HG03064 (cell line): ENCODE data around the gene USP8.
A peak's percentile ranks its signal among the peaks of the same experiment; 100 is the strongest.
"Not testable (repeated sequence)": the region's sequence is repeated elsewhere in the genome, so short reads cannot be mapped to it uniquely, and the experiment has no call there.

Experiments
- ATAC-seq: cut with Tn5 transposase; IDR thresholded peaks from one replicate; pipeline ENCODE4 v1.9.1; 2021; ENCODE audit warnings: low read depth; ENCODE audit not compliant: unreplicated experiment

Gene USP8

DNA sequence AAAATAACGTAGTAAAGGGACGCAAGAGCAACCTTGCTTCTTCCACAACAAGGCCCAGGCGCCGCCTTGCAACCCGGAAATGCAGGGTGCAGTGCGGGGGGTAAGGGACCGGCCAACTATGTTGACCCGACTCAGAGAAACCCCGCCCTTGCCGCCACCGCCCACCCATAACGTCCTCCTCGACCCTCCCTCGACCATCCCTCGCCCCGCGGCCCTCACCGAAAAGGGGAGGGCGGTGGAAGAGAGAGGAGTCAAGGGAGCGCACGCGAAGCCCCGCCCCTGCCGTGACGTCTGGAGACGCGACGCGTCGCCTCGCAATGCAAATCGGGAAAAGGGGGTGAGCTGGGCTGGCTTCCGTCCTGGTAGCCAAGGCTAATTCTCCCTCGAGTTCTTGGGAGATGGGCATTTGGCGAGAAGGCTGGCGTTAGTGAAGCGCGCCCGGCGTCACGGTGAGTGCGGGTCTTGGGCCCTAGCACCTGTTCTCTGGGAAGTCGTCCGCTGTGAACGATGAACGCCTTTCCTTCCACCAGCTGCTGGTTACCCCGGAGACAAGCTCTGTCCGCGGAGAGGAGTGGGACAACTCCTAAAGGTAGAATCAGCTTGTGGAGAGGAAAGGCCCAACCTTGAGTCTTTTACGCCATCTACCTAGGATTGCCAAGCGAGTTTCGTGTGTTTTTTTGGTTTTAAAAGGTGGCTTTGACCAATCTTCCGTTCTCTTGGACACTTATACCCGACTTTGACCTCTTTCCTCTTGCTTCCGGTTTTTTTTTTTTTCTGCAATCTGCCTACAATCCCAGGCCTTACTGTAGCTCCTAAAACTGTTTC, at the start of gene USP8:
USP8 (plus strand) TSS at position 340 of the 825 bp plus-strand sequence. CDS start 14,669 bp downstream, outside the sequence.
- ATAC-seq, result peak; percentile 94

DNA sequence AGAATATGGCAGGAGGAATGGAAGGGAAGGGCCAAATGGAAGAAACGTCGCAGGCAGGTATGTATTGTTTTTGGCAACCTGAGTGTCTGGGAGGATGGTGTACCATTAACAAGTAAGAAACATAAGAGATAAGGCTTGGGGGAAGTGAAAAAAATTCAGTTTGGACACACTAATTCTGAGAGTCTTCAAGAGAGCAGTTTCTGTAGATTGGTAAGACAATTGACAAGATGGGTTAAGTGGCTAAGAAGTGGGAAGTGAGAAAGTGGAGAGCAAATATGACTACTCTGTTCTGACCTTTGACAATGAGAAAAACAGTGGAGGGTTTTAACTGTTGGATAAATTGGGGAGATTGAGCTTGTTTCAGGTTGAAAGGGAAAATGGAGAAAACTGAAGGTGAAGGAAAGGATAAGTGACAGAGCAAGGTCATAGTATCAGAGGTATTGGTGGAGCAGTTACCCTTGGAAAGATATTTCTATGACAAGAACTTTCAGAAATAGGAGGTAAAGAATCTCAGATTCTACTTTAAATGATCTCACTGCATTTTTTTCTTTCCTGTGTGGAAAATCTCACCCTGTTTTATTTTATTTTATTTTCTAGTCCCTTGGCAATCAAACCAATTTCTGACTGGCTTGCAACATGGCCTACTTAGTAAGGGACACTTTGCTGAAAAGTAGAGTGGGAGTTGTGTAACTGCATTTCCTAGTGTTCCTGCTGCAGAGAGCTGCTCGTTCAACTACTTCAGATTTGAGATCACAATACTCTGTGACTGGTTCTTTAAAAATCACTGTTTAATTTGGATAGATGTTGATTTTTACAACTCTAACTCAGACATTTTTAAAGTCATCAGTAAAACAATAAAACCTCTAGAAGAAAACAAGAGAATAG, 46.1 kb upstream of the USP8 start:
- peak; percentile 94 for ATAC-seq

DNA sequence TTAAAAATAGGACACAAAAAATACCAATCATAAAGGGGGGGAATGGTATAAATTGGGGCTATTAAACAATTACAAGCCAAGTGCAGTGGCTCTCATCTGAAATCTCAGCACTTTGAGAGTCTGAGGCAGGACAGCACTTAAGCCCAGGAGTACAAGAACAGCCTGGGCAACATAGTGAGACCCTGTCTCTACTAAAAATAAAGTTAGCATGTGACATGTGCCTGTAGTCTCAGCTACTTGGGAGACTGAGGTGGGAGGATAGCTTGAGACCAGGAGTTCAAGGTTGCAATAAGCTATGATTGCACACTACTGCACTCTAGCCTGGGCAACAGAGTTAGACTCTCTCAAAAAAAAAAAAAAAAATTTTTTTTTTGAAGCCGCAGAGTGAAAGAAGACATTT, 45.4 kb upstream of the USP8 start:
- ATAC-seq, result no peak

DNA sequence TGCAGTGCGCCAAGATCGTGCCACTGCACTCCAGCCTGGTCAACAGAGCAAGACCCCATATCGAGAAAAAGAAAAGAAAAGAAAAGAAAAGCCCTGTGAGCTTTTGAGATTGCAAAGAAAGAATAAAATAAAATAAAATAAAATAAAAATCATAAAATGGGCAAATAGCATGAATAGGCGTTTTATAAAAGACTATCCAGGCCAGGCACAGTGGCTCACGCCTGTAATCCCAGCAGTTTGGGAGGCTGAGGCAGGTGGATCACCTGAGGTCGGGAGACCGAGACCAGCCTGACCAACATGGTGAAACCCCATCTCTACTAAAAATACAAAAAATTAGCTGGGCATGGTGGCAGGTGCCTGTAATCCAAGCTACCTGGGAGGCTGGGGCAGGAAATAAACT, 44.8 kb upstream of the USP8 start:
- not testable (repeated sequence) for ATAC-seq

DNA sequence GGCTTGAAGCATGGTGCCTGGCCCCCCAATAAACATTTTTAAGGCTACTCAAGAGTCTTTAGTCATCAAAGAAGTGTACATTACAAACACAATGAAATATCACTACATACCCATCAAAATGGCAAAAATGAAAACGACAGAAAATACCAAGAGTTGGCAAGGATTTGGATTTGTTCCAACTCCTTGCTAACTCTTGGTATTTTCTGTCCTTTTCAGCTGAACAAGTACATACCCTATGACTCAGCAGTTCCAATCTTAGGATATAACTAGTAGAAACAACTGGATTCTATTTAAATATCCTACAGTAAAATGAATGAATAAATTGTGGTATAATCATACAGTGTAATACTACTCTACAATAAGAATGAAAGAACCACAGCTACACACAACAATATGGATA, 44.1 kb upstream of the USP8 start:
- ATAC-seq, result no peak

DNA sequence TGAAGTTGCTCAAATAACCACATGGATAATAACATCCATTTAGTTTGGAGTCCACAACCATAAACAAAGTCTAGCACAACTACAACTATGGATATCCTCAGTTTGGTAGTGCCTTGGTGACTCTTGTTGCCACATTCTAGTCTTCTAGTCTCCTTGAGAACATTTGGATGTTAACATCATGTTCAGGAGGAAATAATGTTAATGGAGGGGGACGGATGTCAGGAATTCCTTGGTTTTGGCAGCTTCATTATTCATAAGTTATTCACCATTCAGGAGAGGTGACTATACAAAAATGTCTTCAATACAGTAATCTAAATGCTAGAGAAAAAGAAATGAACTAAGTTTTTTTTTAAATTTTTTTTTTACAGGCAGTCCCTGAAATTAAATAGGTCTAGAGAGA, 42.8 kb upstream of the USP8 start:
- no peak for ATAC-seq

DNA sequence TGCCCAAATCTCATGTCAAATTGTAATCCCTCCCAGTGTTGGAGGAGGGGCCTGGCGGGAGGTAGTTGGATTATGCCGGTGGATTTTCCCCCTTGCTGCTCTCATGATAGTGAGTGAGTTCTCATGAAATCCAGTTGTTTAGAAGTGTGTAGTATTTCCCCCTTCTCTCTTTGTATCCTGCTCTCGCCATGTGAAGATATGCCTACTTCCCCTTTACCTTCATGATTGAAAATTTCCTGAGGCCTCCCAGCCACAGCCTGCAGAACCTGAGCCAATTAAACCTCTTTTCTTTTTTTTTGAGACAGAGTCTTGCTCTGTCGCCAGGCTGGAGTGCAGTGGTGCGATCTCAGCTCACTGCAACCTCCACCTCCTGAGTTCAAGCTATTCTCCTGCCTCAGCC, 41.8 kb upstream of the USP8 start:
- ATAC-seq, result not testable (repeated sequence)

DNA sequence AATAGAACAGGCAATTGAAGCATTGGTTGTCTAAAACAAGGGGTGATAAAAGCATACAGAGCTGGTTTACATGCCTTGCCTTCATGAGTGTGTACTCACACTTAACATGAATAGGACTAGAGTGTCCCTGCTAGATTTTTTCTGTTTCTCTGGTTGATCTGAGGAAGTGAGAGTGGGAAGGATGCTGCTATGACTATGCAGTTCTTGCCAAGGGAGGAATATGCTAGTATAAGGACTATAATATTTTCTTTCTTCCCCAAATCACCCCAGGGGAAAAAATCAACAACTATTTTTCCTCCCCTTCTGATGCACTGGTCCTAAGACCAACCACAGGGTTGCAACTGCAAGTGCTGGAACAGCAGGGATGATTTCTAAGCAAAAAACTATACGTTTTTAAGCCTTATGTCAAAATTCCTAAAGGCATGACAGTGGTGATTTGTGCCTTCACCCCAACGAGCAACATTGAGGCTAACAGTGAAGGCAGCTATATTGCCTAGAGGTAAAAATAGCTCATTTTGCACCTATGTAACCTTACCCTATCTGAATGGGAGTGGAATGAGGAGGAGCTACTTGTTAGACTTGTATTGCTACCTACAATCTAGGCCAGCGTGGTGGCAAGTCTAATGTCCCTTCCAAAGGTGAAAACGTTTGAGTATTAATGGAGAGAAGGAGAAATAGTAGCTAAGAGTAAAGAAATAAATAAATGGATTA, 33.5 kb upstream of the USP8 start:
- peak; percentile 82 for ATAC-seq

DNA sequence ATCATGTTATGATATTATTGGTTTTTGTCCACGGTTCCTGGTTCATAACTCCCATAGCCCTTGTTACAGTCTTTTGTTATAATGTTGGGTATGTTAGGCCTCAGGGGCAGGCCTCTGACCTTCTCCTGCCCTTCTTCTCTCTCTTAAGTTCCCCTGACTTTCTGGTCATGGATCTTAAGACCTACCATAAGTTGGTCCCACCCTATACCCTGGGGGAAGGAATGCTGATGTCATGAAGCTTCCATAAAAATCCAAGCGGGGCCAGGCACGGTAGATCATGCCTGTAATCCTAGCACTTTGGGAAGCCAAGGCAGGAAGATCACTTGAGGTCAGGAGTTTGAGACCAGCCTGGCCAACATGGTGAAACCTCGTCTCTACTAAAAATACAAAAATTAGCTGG, 32.6 kb upstream of the USP8 start:
- ATAC-seq, result not testable (repeated sequence)

DNA sequence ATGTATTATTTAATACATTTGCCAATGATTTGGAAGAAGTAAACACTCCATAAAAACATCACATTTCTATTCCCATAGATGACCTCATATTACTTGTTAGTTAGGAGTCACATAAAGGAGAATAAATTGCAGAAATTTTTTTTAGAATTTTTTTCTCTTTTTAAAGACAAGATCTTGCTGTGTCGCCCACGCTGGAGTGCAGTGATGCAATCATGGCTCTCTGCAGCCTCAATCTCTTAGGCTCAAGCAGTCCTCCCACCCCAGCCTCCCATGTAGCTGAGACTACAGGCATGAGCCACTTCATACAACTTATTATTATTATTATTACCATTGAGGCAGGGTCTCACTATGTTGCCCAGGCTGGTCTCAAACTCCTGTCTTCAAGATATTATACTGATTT, 12.3 kb upstream of the USP8 start:
- ATAC-seq, result no peak

DNA sequence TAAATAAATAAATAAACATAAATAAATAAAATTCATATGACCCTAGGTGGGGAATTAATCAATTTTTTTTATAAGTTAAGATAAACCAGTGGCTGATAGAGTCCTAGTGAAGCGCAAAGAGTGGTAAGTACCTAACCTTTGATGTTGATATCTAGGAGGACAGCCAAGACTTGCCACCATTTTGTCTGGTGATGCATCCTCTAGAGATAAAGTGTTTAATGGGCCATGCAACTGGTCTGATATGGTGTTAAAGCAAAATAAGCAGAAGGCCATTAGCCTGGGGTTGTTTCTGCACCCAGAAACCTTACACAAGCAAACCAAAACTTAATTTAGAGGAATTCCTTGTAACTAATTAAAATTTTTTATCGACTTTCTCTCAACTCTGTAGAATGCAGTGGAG, 9.6 kb upstream of the USP8 start:
- ATAC-seq, result no peak

DNA sequence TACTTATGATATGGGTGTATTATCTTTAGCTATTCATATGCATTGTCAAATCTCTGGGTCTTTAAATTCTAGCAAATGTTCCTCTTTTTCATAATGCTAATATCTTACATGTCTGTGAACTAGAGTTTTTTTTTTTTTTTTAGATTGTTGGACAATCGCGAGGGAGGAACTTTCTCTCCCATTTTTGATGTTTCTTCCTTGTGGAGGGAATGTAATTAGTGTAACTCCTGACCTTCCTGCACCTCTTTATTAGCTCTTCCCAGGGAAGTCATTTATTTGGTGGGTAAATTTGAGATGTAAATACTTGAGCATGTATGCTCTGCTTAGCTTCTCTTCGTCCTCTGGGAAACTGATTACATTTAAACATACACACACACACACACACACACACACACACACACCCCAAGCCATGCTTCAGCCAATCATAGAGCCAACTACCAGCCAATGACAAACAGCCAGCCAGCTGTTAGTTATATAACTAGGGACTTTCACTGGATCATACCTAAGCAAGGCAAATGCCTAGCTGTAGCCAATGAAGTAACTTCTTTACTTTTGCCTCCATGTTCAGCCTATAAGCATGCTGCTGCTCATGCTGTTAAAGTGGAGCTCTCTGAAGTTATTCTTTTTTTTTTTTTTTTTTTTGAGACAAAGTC, 8.3 kb upstream of the USP8 start:
- no peak for ATAC-seq

DNA sequence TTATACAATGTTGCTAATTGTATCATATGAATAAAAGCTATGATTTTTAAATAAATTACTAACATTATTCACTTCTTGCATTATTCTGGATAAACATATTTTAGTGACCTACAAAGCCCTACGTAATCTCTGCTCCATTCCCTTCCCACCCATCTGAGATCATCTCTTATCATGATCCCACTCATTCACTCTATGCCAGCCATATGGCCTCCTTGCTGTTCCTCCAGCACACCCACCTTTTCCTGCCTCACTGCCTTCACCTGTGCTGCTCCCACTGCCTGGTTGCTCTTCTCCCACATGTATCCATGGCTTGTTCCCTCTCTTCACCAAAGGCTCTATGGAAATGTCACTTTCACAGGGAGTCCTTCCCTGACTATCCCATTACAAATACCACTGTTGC, 7.3 kb upstream of the USP8 start:
- no peak for ATAC-seq

DNA sequence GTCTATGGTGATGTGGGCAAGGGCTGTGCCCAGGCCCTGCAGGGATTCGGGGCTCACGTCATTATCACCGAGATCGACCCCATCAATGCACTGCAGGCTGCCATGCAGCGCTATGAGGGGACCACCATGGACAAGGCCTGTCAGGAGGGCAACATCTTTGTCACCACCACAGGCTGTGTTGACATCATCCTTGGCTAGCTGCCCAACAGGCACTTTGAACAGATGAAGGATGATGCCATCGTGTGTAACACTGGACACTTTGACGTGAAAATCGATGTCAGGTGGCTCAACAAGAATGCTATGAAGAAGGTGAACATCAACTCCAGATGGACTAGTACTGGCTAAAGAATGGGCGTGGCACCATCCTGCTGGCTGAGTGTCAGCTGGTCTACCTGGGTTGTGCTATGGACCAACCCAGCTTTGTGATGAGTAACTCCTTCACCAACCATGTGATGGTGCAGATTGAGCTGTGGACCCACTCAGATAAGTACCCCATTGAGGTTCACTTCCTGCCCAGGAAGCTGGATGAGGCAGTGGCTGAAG, 6.1 kb upstream of the USP8 start:
- no peak for ATAC-seq

DNA sequence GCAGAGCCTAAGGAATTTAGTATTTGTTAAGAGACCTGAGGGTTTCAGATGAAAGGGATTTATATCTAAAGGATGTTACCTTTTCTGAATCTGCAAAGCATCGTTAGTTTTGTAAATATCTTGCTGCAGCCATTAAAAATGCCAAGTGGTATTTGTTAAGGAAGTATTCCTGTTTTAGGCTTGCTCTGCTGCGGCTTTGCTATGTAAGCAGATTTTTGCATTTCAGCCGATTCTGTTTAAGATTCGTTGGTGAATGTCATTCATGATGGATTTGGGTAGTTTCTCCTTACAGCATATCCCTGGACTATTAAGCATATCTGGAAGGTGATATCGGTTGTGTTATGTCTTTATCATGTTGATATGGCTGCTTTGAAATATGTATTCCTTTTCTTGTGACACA, 1.0 kb downstream of the USP8 start:
- no peak for ATAC-seq

DNA sequence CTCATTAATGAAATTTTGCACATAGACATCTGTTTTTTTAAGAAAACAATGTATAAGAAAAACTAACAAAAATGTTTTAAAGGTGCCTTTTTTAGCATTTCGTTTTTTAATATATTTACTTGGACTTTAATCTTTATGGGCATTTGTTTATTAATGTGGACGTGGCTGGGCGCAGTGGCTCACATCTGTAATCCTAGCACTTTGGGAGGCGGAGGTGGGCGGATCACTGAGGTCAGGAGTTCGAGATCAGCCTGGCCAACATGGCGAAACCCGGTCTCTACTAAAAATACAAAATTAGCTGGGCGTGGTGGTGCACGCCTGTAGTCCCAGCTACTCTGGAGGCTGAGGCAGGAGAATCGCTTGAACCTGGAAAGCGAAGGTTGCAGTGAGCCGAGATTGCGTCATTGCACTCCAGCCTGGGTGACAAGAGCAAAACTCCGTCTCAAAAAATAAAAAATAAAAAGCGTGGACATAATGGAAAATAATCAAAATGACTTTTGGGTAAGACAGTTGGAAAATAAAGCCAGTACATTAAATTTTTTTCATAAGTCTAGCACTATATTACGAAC, 1.6 kb downstream of the USP8 start:
- not testable (repeated sequence) for ATAC-seq

DNA sequence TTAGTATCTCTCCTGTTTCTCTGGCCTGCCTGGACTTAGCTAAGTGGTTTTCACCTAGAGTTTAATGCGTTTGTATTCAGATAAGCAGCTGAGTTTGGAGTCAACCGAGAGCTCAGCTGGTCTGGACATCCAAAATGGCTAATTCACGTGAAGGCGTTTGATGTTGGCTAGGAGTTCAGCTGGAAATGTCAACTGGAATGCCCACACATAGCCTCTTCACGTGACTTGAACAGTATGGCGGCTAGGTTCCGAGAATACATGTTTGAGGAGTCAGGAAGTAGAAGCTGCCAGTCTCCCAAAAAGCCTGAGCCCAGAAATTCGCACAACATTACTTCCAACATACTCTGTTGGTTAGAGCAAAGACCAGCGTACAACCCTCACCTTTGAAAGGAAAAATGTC, 2.2 kb downstream of the USP8 start:
- ATAC-seq, result no peak

DNA sequence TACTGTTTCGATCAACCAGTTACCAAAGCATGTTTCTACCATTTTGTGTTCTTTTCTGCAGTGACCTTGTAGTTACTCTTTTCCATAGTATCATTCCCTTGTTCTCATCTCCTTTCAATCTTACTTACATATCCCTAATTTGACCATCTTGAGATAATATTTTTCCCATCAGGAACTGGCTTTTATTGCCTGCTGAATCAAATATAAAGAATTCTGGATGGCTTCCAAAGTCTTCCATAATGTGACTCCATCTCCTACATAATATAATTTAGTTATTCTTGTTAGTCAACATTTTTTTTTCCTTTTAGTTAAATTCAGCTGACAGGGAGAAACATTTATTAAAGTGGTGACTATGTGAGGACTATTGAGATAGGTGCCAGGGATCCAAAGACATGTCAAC, 7.0 kb downstream of the USP8 start:
- no peak for ATAC-seq

DNA sequence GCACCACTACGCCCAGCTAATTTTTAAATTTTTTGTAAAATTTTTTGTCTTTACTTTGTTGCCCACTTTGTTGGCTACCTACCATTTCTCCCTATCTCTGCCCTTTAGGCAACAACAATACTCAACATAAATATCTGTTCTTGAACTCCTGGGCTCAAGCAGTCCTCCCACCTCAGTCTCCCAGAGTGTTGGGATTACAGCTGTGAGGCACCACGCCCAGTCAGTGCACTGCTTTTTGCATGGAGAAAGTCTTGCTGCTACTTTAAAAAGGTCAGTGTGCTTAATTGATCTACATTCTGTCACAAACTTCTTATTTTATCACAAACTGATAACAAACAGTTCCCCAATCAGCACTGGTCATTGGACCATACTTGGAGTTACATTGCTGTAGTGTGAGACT, 8.0 kb downstream of the USP8 start:
- ATAC-seq, result no peak

DNA sequence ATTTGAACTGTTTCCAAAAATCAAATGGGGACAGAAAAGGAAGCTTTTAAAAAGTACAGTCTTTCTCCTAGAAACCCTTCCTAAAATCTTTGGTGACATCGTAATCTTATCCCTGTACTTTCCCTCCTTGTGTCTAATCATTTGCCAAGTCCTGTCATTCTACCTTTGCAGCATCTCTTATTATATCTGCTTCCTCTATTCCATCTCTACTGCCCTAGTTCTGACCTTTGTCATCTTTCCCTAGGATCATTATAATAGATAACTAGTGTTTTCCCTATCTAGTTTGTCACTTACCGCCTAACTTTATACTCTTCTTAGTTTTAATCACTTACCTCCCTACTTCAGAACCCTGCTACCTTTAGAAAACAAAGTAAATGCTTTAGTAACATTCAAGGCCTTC, 11.6 kb downstream of the USP8 start:
- ATAC-seq, result no peak
